NCI-H2107 treated with DMSO at 0.1 percent for 48 hours (cell line): Measurements from ENCODE around the gene HLA-DPB1.

Source experiments
- DNase-seq: peaks from one replicate; lab custom pipeline; 2025; ENCODE audit not compliant: unreplicated experiment; lab: John Stamatoyannopoulos, UW

The HLA-DPB1 gene

GRCh38 chr6:33070909-33071308 lies 4.9 kb upstream of the HLA-DPB1 start:
- no peak for DNase-seq

GRCh38 chr6:33071569-33071968 lies 4.2 kb upstream of the HLA-DPB1 start:
- no peak for DNase-seq

DNA sequence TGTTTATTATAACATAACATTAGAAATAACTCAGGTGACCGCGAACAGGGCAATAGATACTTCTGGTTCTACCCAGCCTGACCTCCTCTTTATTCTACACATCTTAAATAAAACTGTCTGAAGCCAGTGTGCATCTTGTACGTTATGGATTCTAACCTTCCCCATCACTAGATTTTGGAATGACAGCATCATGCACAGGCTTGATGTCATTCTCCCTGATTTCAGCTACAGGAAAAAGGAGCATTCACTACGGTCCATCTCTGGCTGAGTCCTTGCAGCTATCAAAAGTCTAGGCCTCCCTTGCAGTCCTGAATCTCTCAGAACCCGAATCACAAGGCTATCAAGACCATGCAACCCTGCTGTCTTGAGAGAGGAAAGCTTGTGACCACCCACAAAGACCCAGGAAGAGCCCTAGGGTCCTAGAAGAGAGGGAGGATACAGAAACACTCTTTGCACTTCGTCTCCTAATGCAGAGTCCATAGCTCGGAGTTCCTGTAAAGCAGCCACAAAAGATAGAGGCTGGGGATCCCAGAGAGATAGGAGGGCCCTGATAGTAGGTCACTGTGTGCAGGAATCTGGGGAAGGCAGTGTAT lies 3.2 kb upstream of the HLA-DPB1 start:
- no peak for DNase-seq

DNA sequence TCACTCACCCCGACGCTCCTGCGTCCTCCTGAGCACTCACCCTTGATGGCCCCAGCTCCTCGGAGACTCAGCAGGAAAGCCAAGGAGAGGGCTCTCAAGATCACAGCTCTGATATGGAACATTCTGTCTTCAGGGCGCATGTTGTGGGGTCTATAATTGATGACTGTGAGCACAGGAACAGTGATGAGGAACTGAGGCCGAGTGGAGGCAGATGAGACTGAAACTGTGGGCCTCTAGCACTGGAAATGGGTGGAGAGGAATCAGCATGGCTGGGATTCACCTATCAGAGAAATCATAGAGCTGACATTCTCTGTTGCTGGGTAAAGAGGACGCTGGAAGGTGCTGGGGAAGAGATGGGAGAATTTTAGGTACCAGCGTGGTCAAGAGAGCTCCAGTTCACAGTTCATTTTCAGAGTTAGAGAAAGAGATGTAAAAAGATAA lies 2.3 kb upstream of the HLA-DPB1 start, which contains the start of gene HLA-DPA1:
HLA-DPA1 (minus strand) TSS at position 219 of the 441 bp plus-strand sequence.
- no peak for DNase-seq

GRCh38 chr6:33075208-33075567 lies 602 bp upstream of the HLA-DPB1 start:
- no peak for DNase-seq

DNA sequence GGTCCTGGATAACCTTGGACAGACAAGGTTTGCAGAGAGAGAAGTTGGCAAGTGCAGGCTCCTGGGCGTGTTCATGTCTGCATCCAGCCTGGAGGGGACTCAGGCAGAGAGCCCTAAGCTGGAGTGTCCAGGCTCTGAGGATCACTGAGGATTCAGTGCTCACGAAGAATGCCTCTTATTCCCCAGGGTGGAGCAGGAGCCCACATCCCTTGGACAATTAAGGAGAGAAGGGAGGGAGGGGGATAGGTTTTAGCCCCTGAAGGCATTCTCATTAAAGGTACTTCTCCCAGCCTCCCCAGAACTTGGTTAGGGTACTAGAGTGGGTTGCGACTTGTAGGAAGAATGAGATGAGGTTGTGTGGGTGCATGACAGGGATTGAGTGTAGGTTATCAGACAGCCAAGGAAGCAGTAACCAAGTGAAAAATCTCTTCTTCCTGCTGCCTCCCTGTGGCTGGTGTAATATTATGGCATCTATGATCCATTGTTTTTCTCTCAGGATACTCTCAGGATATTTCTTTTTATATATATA lies 680 bp downstream of the HLA-DPB1 start:
- DNase-seq = no peak

- DNase-seq = no peak
These were observed 2.1 kb downstream of the HLA-DPB1 start for GRCh38 chr6:33077908-33078307.

DNA sequence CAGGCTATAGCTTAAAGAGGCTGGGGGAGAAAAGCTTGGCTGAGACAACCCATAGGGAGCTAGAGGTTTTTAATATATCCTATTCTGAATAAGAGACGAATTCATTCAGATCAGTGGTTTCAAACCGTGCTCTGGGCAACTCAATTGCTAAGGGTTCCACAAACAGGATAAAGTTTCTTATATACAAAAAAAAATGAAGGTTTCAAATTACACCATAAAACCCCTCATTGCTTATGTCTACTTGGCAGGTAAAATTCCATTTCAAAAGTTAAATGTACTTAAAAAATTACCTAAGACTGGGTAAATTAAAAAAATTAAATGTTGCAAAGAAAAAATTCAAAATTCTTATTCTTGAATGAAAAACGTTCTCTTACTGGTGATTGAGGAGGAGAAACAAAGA lies 2.7 kb downstream of the HLA-DPB1 start:
- DNase-seq = no peak

DNA sequence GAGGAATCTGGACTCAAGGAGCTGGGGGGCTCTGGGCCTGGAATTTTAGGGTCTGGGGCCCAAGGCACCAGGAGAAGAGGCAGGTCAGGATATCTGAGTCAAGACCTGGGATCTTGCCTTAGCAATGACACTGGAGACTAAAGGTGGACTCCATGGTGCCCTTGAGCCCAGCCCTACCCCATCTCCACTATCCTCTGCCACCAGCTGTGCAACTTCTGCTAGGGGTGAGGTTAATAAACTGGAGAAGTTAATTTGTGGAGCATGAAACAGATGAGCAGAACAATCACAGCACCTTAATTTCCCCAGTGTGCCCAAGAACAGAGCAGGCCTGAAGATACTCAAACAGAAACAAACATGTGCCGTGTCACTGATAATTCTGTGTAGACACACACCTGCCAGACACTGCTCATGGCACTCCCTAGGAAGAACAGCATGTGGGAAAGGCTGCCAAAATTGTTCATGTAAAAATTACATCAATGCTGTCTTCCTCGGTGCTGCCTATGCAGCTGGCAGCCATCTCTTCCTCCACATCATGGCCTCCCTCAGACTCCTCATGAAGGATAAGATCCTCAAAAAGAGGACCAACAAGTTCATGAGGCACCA lies 3.2 kb downstream of the HLA-DPB1 start:
- no peak for DNase-seq

GRCh38 chr6:33079580-33079979 lies 3.8 kb downstream of the HLA-DPB1 start:
- no peak for DNase-seq

DNA sequence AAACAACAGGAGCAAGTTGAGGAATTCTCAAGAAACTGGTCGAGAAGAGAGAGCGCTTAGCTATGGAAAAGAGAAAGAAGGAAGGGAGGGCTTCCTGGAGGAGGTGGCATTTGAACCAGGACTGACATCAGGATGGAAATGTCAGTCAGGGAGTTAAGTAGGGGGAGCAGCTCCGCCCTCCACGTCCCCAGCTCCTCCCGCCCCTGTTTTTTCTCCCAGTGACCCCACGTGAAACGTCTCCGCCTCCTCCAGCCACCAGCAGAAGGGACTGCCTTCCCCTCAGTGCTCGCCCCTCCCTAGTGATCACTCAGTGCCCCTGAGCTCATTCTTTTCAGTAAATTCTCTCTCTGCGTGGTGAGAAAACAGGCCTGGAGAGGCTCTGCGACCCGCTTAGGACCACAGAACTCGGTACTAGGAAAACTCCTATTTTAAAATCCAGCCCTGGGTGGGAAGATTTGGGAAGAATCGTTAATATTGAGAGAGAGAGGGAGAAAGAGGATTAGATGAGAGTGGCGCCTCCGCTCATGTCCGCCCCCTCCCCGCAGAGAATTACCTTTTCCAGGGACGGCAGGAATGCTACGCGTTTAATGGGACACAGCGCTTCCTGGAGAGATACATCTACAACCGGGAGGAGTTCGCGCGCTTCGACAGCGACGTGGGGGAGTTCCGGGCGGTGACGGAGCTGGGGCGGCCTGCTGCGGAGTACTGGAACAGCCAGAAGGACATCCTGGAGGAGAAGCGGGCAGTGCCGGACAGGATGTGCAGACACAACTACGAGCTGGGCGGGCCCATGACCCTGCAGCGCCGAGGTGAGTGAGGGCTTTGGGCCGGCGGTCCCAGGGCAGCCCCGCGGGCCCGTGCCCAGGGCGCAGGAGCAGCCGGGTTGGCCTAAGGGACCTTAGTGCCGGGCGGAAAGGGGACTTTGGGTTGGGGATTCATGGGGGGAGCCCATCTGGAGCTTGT lies 4.6 kb downstream of the HLA-DPB1 start:
- DNase-seq = no peak

DNA sequence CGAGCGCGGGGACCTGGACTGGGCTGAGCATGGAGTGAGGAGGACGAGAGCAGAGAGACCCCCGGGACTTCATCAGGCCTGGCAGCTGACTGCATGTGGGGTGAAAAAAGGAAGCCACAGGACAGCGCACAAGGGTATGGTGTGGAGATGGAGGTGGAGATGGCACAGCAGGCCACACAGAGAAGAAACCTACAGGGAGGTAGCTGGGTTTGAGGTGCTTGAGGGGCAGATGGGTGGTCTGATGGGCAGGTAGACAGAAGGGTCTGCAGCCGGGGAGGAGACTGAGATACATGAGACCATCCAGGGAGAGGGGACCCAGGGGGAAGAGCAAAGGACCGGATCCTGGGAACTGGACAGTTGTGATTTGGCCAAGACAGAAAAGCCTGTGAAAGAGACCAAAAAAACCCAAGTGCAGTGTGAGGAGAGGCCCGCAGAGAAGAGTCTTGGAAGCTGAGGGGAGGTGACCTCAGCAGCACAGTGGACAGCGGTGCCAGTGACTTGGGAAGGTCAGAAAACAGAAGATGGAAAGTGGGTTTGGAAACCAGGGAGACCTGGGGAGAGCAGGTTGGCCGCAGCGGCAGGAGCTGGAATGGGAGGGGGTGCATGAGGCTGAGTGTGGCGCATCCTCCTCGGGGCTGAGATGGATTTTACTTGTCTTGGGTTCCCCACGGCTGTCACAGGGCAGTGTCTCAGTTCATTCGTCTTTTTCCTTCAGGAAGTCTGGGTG lies 5.5 kb downstream of the HLA-DPB1 start:
- DNase-seq = no peak

DNA sequence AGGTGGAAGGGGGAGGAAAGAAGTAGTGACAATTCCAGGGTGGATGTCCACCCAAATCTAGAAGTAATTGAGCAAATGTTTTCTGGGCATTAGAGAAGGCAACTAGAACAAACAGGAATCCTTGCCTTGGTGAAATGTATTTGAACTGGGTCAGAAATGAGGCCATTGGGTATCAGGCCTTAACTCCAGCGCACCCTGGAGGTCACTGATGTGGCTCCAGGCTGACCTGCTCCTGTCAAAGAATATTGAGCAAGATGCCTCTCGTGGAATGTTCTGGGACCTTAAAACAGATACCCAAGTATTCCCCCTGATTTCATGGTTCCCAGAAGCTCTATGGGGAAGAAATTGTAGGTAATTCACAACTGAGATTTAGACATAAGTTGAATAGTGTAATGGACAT lies 6.9 kb downstream of the HLA-DPB1 start:
- DNase-seq = no peak

GRCh38 chr6:33085627-33086026 lies 9.8 kb downstream of the HLA-DPB1 start:
- DNase-seq = no peak

- no peak for DNase-seq
These were observed 12.6 kb downstream of the HLA-DPB1 start for GRCh38 chr6:33088258-33088930.

GRCh38 chr6:33088931-33089620 lies 13.3 kb downstream of the HLA-DPB1 start:
- DNase-seq = no peak

DNA sequence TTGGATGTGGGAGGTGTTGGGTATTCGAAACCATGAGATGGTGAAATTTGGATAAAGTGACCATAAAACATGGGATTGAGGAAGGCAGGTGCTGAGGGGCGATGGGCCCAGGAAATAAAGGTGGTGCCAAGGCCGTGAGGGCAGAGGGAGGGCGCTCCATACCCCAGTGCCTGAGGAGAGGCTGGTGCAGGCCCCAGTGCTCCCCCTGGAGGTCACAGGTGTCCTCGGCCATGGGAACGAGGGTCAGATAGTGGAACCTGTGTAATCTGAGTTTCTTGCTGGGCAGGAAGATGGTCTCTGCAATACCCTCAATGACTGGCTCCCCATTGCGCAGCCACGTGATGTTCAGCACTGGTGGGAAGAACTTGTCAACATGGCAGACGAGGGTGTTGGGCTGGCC lies 16.2 kb downstream of the HLA-DPB1 start:
- no peak for DNase-seq

- no peak for DNase-seq
These were observed 16.6 kb downstream of the HLA-DPB1 start for GRCh38 chr6:33092385-33092784.

- no peak for DNase-seq
These were observed 18.1 kb downstream of the HLA-DPB1 start for GRCh38 chr6:33093855-33094254.

DNA sequence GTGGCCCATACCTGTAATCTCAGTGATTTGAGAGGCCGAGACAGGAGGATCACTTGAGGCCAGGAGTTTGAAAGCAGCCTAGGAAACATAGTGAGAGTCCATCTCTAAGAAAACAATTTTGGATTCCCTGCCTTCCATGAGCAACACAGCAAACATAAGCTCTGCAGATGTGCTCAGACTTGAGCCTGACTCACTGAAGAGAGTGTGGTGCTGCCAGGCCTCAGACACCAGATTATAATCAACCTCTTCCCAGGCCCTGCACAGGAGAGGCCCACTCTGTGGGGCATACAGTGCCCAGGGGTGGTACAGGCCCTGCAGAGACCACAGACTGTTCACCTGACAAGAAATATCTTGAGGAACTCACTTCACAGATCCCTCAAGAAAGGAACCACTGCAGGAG lies 19.9 kb downstream of the HLA-DPB1 start:
- DNase-seq = no peak
